Measurements from ENCODE around the gene PRC1. TPM values are rescaled to one million over a fixed set of nuclear protein-coding genes. Genes with fewer than 3 reads are reported as not detected.

PRC1 gene
- 395 and 402 TPM in 2 replicates for total RNA-seq (2014; rRNA removed; shearing (Covaris generic))

GRCh38 chr15:90994417-90995311 is at the start of gene PRC1:
TSS of gene PRC1 (minus strand) at chr15:90994535. CDS start at chr15:90994417, 118 bp downstream.

GRCh38 chr15:91022075-91022831 is 27.9 kb upstream of the PRC1 start, which contains the start of gene VPS33B:
TSS of gene VPS33B (minus strand) at chr15:91022594. CDS start at chr15:91022249, 345 bp downstream.

GRCh38 chr15:90954712-90955623 is 39.4 kb downstream of the PRC1 start, which contains the start of gene RCCD1:
TSS of gene RCCD1 (plus strand) at chr15:90954884. CDS start at chr15:90956735, 1,851 bp downstream.

GRCh38 chr15:90934949-90935751 is 59.2 kb downstream of the PRC1 start, which contains the start of gene UNC45A:
TSS of gene UNC45A (plus strand) at chr15:90935285. CDS start at chr15:90935325, 40 bp downstream.

GRCh38 chr15:90931828-90932659 is 62.3 kb downstream of the PRC1 start, which contains the start of gene HDDC3:
TSS of gene HDDC3 (minus strand) at chr15:90932549. CDS start at chr15:90932540, 9 bp downstream.

Small RNAs within 50 kb of the gene (small RNA-seq; reads per million reads assigned to genes)
- gene RF00019: not detected

Other genes starting within 250 kb of the PRC1 start
- 43.5 and 50.5 TPM in 2 replicates for gene FURIN, start 125.9 kb downstream of the PRC1 start, total RNA-seq (2014; rRNA removed; shearing (Covaris generic))
- 0.11 and 0.85 TPM in 2 replicates for gene FES, start 110.0 kb downstream of the PRC1 start, total RNA-seq (2014; rRNA removed; shearing (Covaris generic))
- 19.2 and 32.7 TPM in 2 replicates for gene MAN2A2, start 91.2 kb downstream of the PRC1 start, total RNA-seq (2014; rRNA removed; shearing (Covaris generic))
- 30.9 and 34.6 TPM in 2 replicates for gene HDDC3, start 62.0 kb downstream of the PRC1 start, total RNA-seq (2014; rRNA removed; shearing (Covaris generic))
- gene UNC45A, start 59.2 kb downstream of the PRC1 start, total RNA-seq (2014; rRNA removed; shearing (Covaris generic)): 48.8 and 56.6 TPM in 2 replicates
- gene RCCD1, start 39.7 kb downstream of the PRC1 start, total RNA-seq (2014; rRNA removed; shearing (Covaris generic)): 30.9 and 41.7 TPM in 2 replicates
- gene VPS33B, start 28.1 kb upstream of the PRC1 start, total RNA-seq (2014; rRNA removed; shearing (Covaris generic)): 18.5 and 19.1 TPM in 2 replicates
- gene SV2B, start 105.7 kb upstream of the PRC1 start, total RNA-seq (2014; rRNA removed; shearing (Covaris generic)): 0.08 TPM in 1 of 2 replicates, not detected in the other

Data from A375 (cell line).